ENCODE measurements around the gene OR5H2.

GRCh38 chr3:98240131-98240530 is 42.2 kb upstream of the OR5H2 start:
- TF ChIP-seq CTCF (IDR thresholded peaks at IDR 0.05) (no peak), POLR2A (IDR thresholded peaks at IDR 0.05; ENCODE audit: low read depth) (no peak), POLR2AphosphoS5 (IDR thresholded peaks at IDR 0.05) (no peak), EP300 (IDR thresholded peaks at IDR 0.05) (no peak)

Data from esophagus muscularis mucosa (tissue), 4 donors.